HepG2 (cell line): ENCODE results near the gene ECSIT. TPM values are rescaled to one million over a fixed set of nuclear protein-coding genes. Genes with fewer than 3 reads are reported as not detected.

Experiments
- ATAC-seq: fragments of 200-7000 bp; cut with Tn5 transposase; 3 replicates; pipeline ENCODE4 v1.9.1; 2020; ENCODE audit warnings: mild to moderate bottlenecking, moderate library complexity
- BruUV-seq: library from RNA; stranded (reverse); fragments of 400-500 nt; replicated peaks from 2 replicates; lab custom pipeline; 2021; lab: Mats Ljungman, UMichigan
- CTCF ChIA-PET: fragments of 300-600 bp; formaldehyde crosslinking; extraction: SDS; loops from one replicate; lab custom pipeline; 2021; ENCODE audit warnings: low total read pairs, inconsistent platforms, low intra/inter-chr PET ratio; lab: Yijun Ruan, JAX
- POLR2A ChIA-PET: fragments of 350-600 bp; sonication (Branson Sonifier 250); formaldehyde crosslinking; loops from one replicate; lab custom pipeline; 2020; ENCODE audit warnings: antibody characterized with exemption, inconsistent platforms; lab: Yijun Ruan, JAX
- DNase-seq: peaks from one replicate; pipeline ENCODE4 v3.0.0-alpha.2; 2015; ENCODE audit warnings: low spot score
- FAIRE-seq: peaks from 3 replicates; lab custom pipeline; 2011; peaks lifted over from hg19 to GRCh38; lab: Jason Lieb, UNC
- H2AFZ ChIP-seq: one replicate; pipeline ENCODE4 v1.6.1; 2011; ENCODE audit warnings: low read length, inconsistent platforms
- H3K27ac ChIP-seq: fragments of 300-600 bp; 3 replicates; pipeline ENCODE4 v1.8.0; 2011; ENCODE audit warnings: mixed run types, mild to moderate bottlenecking, mixed read lengths, low read length, inconsistent platforms; ENCODE audit not compliant: insufficient read depth; ENCODE audit errors: extremely low read length
- H3K27me3 ChIP-seq, 2 experiments: fragments of 200-600 bp in 1 of 2; 2 replicates in 1 of 2; 3 replicates in 1 of 2; pipeline versions ENCODE4 v1.6.0 to v1.8.0; 2011; ENCODE audit warnings: low read length in 2 of 2, mild to moderate bottlenecking in 2 of 2, moderate library complexity in 2 of 2, inconsistent platforms in 1 of 2; ENCODE audit not compliant: insufficient read depth in 2 of 2, control insufficient read depth in 1 of 2
- H3K36me3 ChIP-seq, 2 experiments: fragments of 200-600 bp in 1 of 2; replicated peaks in 1 of 2; 2 replicates in 1 of 2; 3 replicates in 1 of 2; pipeline versions ENCODE4 v1.5.1 to v1.8.0; 2011; ENCODE audit warnings: low read length in 2 of 2, inconsistent platforms in 1 of 2; ENCODE audit not compliant: insufficient read depth in 2 of 2, control insufficient read depth in 1 of 2
- H3K4me1 ChIP-seq: 2 replicates; pipeline ENCODE4 v1.5.1; 2012; ENCODE audit warnings: low read length, inconsistent platforms; ENCODE audit not compliant: insufficient read depth
- H3K4me2 ChIP-seq: 2 replicates; pipeline ENCODE4 v1.6.0; 2011; ENCODE audit warnings: low read depth, low read length, inconsistent platforms
- H3K4me3 ChIP-seq, 3 experiments: fragments of 200-600 bp in 1 of 3; sonication (generic), shearing (Covaris generic) in 1 of 3; replicated peaks in 1 of 3; 2 replicates each; pipeline ENCODE4 v1.5.1; 2011 to 2016; ENCODE audit warnings: low read length in 3 of 3, inconsistent platforms in 2 of 3, low read depth in 2 of 3, mild to moderate bottlenecking in 2 of 3, control low read depth in 1 of 3, mixed read lengths in 1 of 3; ENCODE audit not compliant: insufficient read depth in 1 of 3
- H3K79me2 ChIP-seq: one replicate; pipeline ENCODE4 v1.6.1; 2011; ENCODE audit warnings: low read length, inconsistent platforms; ENCODE audit not compliant: insufficient read depth
- H3K9ac ChIP-seq: 2 replicates; pipeline ENCODE4 v1.6.0; 2011; ENCODE audit warnings: mild to moderate bottlenecking, low read depth, low read length, inconsistent platforms; ENCODE audit not compliant: insufficient read depth
- H3K9me3 ChIP-seq: 2 replicates; pipeline ENCODE4 v1.5.1; 2012; ENCODE audit warnings: mild to moderate bottlenecking, low read length
- H4K20me1 ChIP-seq: 2 replicates; pipeline ENCODE4 v1.6.0; 2011; ENCODE audit warnings: inconsistent platforms, mild to moderate bottlenecking, low read length, moderate library complexity; ENCODE audit not compliant: insufficient read depth
- AGO2 ChIP-seq: fragments of 200-400 bp; formaldehyde crosslinking; optimal IDR thresholded peaks from 2 replicates; pipeline ENCODE3; 2017; ENCODE audit warnings: mild to moderate bottlenecking, low read depth, low read length, moderate library complexity
- JUNB ChIP-seq: sonication (generic); formaldehyde crosslinking; IDR thresholded peaks from 2 replicates; pipeline ENCODE4 v1.8.0; 2022; ENCODE audit warnings: missing genetic modification reagents, mild to moderate bottlenecking, borderline replicate concordance
- WGBS: methylation state at CpG from one replicate; pipeline ENCODE4 v1.1.6; 2017; ENCODE audit warnings: low lambda C conversion rate; 5-methylcytosine and 5-hydroxymethylcytosine counted together
- in situ Hi-C: cut with HindIII; loops from 2 replicates; pipeline ENCODE4 v1.10.0; 2017; ENCODE audit warnings: low pct_unique_long_range_greater_than_20kb; ENCODE audit not compliant: extremely low pct_ligation_motif_present
- intact Hi-C: fragments of 100-400 bp; cut with micrococcal nuclease; formaldehyde crosslinking; loops from one replicate; pipeline ENCODE4 v1.10.0; 2022; ENCODE audit not compliant: unreplicated experiment
- polyA plus RNA-seq, 8 experiments: library from polyadenylated mRNA; depleted of rRNA in 3 of 8; stranded (reverse) in 7 of 8; unstranded in 1 of 8; fragments of >200 nt; fragmentation: Illumina TruSeq in 4 of 8; extraction: Trizol in 4 of 8; gene quantifications; 2 replicates each; pipeline versions ENCODE4 v1.2.1 to v1.2.3, GENCODE V29; 2011 to 2016; ENCODE audit warnings: low read depth in 4 of 8, missing spikeins in 1 of 8, mixed read lengths in 1 of 8; ENCODE audit not compliant: insufficient read depth in 1 of 8
- total RNA-seq, 5 experiments: library from RNA; depleted of rRNA; stranded (reverse); fragments of >200 nt; fragmentation: Illumina TruSeq; extraction: Trizol; gene quantifications; 2 replicates each; pipeline ENCODE4 v1.2.3, GENCODE V29; 2016; ENCODE audit warnings: low read depth in 1 of 5
- TF ChIP-seq, protein P1 (sequence below): sonication (generic); formaldehyde crosslinking; IDR thresholded peaks from 2 replicates; pipeline ENCODE4 v1.4.0; 2020; ENCODE audit warnings: missing genetic modification reagents; ENCODE audit errors: not compliant biosample characterization
- TF ChIP-seq, protein P2 (sequence below): sonication (generic); formaldehyde crosslinking; IDR thresholded peaks from 2 replicates; pipeline ENCODE4 v1.4.0; 2020; ENCODE audit warnings: missing genetic modification reagents, low read depth, mild to moderate bottlenecking, borderline replicate concordance
- TF ChIP-seq, protein P3 (sequence below): sonication (generic); formaldehyde crosslinking; IDR thresholded peaks from 2 replicates; pipeline ENCODE4 v1.5.0; 2020; ENCODE audit warnings: missing genetic modification reagents, mild to moderate bottlenecking, borderline replicate concordance
- TF ChIP-seq, protein P4 (sequence below): sonication (generic); formaldehyde crosslinking; IDR thresholded peaks from 2 replicates; pipeline ENCODE4 v1.8.1; 2023; ENCODE audit warnings: mild to moderate bottlenecking, missing genetic modification reagents, borderline replicate concordance

ECSIT gene
- total and polyA plus RNA-seq, 2 of the 13 experiments (the other 11 are each of a cell fraction or from before 2014, with no cell fraction given): 36.4 to 62.3 TPM

DNA sequence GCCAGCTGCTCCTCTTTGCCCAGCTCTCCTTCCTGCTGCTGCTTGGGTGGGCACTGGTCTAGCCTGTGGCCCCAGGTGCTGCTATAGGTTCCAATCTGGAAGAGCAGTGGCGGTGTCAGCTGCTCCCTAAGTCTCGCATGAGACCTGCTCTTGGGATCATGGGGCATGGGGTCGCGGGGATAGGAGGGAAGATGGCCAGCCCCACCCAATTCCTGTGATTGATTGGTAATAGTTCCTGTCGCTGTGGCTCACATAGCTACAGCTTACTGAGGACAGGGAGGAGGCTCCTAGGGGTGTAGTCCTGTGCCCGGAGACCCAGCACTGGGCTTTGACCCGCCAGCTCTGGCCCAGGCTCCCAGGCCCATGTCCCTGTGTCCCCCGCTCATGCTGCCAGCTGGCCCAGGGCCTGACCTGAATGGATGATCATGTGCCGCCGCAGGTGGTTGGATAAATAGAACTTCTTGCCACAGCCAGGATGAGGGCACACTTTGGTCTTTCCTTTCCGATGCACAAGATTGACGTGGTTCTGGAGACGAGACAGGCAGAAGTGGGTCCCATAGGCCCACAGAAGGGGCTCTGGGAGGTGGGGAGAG is 43.6 kb downstream of the ECSIT start (continued):
- TF ChIP-seq, protein P1, sequence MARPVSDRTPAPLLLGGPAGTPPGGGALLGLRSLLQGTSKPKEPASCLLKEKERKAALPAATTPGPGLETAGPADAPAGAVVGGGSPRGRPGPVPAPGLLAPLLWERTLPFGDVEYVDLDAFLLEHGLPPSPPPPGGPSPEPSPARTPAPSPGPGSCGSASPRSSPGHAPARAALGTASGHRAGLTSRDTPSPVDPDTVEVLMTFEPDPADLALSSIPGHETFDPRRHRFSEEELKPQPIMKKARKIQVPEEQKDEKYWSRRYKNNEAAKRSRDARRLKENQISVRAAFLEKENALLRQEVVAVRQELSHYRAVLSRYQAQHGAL (CRISPR knock-in tag): no peak
- TF ChIP-seq, protein P2, sequence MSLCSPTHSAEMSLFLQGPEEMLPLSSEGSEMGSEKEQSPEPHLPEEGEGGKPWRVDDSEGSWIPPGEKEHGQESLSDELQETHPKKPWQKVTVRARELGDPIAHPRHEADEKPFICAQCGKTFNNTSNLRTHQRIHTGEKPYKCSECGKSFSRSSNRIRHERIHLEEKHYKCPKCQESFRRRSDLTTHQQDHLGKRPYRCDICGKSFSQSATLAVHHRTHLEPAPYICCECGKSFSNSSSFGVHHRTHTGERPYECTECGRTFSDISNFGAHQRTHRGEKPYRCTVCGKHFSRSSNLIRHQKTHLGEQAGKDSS (CRISPR knock-in tag): no peak
- TF ChIP-seq, protein P3, sequence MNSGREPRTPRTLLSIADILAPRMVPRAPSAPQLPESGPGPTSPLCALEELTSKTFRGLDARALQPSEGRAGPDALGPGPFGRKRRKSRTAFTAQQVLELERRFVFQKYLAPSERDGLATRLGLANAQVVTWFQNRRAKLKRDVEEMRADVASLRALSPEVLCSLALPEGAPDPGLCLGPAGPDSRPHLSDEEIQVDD (CRISPR knock-in tag): no peak
- no peak for TF ChIP-seq JUNB (CRISPR knock-in tag)
- TF ChIP-seq, all 625 proteins: peak for 0

DNA sequence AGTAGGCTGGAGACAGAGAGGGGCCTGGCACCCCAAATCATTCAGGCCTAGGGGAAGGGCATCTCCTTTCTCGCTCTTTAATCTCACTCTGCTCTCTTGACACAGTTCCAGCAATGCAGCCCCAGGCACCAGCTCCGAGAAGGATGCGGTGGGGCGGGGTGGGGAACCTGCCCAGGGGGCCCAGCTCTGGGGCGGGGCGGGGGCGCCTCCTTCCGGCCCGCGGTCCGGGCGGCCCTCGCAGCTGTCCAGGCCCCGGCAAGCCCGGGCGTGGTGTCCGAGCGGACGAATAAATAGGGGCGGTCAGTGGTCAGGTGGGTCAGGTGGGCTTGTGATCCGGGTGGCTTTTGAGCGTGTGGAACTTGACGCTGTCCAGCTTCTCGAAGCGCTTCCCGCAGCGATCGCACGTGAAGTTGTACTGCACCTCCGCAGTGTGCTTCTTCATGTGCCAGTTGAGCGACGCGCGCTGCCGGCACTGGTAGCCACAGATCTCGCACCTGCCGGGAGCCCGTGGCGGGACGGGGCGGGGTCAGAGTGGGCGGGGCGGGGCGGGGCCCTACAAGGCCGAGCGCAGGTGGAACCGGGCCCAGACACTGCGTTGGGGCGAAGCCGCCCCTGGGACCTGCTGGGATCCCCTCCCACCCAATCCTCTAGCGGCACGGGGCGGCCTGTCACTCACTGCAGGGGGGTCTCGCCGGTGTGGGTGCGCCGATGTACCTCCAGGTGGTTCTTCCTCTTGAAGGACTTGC is 45.4 kb downstream of the ECSIT start:
- WGBS: 99% methylated on average over 42 of the region's 57 CpGs
- POLR2A ChIA-PET: interaction anchor here (1.6 kb wide), 1 partner anchor 109 kb away, joined by 6 read pairs; the partner anchor contains the start of gene SWSAP1
- Histone ChIP-seq H3K27ac (no peak overlapping the region), H3K9ac (no peak overlapping the region), H4K20me1 (peaks cover 10% of the 10 kb centered on the region; the same call in 1 of the 2 replicates), H3K4me3 (no peak overlapping the region), H3K36me3 (no peaks in the 10 kb centered on the region), H3K4me2 (no peak overlapping the region), H3K9me3 (no peaks in the 10 kb centered on the region), H3K27me3 (peaks cover 5 to 22% of the 10 kb centered on the region in 2 experiments; a peak in 4 of 5 replicates), H2AFZ (no peak overlapping the region), H3K4me1 (peaks cover 17% of the 10 kb centered on the region), H3K79me2 (no peaks in the 10 kb centered on the region)
- CTCF ChIA-PET: interaction anchor here (1.4 to 1.6 kb wide), 3 partner anchors 30 to 190 kb away, joined by 4 to 10 read pairs (median 8); no protein-coding TSS in a partner anchor
- no peak for DNase-seq
- in situ Hi-C loops (loop anchor here (5.0 kb wide), 1 partner anchor 101 kb away; the partner anchor contains the start of gene EPOR), intact Hi-C loops (no loop called here)
- BruUV-seq: no TSS peak
- TF ChIP-seq AGO2: peak; percentile 34
- TF ChIP-seq, protein P4, sequence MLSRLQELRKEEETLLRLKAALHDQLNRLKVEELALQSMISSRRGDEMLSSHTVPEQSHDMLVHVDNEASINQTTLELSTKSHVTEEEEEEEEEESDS (CRISPR knock-in tag): no peak
- FAIRE-seq: no peak
- no peak for ATAC-seq
